ENCODE measurements around the gene PKNOX2.

PKNOX2 gene

GRCh38 chr11:125412177-125412496 is 247.6 kb downstream of the PKNOX2 start:
- Mint-ChIP-seq H3K27me3 (ENCODE audit: low read depth, poor library complexity) (no peaks in the 10 kb centered on the region), H3K27ac (no peak overlapping the region), H3K4me1 (peaks cover 45% of the 10 kb centered on the region), H3K4me3 (no peak overlapping the region), H3K36me3 (ENCODE audit: low read depth) (peaks cover 57% of the 10 kb centered on the region), H3K9me3 (no peaks in the 10 kb centered on the region)
- TF ChIP-seq CTCF (IDR thresholded peaks at IDR 0.05): no peak
- no peak for DNase-seq

GRCh38 chr11:125412509-125412908 is 248.0 kb downstream of the PKNOX2 start:
- DNase-seq: no peak
- Mint-ChIP-seq H3K27ac (peak overlapping the region; percentile 62), H3K4me1 (peaks cover 42% of the 10 kb centered on the region), H3K9me3 (no peaks in the 10 kb centered on the region), H3K4me3 (no peak overlapping the region), H3K27me3 (ENCODE audit: low read depth, poor library complexity) (no peaks in the 10 kb centered on the region), H3K36me3 (ENCODE audit: low read depth) (peaks cover 60% of the 10 kb centered on the region)
- TF ChIP-seq CTCF (IDR thresholded peaks at IDR 0.05): no peak

- no peak for DNase-seq
- no peaks in the 10 kb centered on the region for H3K9me3 Mint-ChIP-seq
- no peak for TF ChIP-seq CTCF (IDR thresholded peaks at IDR 0.05)
- no peak overlapping the region for H3K4me3 Mint-ChIP-seq
- H3K27ac Mint-ChIP-seq: no peak overlapping the region
- no peaks in the 10 kb centered on the region for H3K27me3 Mint-ChIP-seq (ENCODE audit: low read depth, poor library complexity)
- peaks cover 61% of the 10 kb centered on the region for H3K36me3 Mint-ChIP-seq (ENCODE audit: low read depth)
- H3K4me1 Mint-ChIP-seq: peaks cover 35% of the 10 kb centered on the region
These were observed 248.7 kb downstream of the PKNOX2 start for GRCh38 chr11:125413226-125413625.

DNA sequence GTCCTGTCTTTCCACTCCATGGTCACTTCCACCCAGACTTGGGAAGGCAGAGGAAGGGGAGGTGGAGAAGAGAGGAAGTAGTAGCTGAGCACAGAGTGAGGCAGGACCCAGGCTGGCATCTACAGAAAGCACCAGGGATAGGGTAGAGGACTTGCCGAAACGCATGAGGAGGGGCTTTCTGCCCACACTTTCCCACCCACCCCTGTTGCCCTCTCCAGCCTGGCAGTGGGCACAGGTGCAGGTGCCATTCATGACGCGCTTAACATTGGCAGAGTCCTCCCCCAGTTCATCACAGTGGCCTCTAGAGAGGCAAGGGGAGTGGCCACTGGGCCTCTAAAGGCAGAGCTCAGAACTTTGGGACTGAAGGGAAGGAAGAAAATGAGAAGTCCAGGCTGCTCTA is 249.6 kb downstream of the PKNOX2 start:
- Mint-ChIP-seq H3K4me1 (peaks cover 27% of the 10 kb centered on the region), H3K36me3 (ENCODE audit: low read depth) (peaks cover 63% of the 10 kb centered on the region), H3K4me3 (no peak overlapping the region), H3K27ac (peak overlapping the region; percentile 59), H3K9me3 (no peaks in the 10 kb centered on the region), H3K27me3 (ENCODE audit: low read depth, poor library complexity) (no peaks in the 10 kb centered on the region)
- DNase-seq: no peak
- TF ChIP-seq CTCF (IDR thresholded peaks at IDR 0.05): no peak

- DNase-seq: no peak
- Mint-ChIP-seq H3K36me3 (ENCODE audit: low read depth) (peaks cover 57% of the 10 kb centered on the region), H3K4me1 (peaks cover 12% of the 10 kb centered on the region), H3K27ac (no peak overlapping the region), H3K9me3 (no peaks in the 10 kb centered on the region), H3K27me3 (ENCODE audit: low read depth, poor library complexity) (peaks cover 2% of the 10 kb centered on the region), H3K4me3 (no peak overlapping the region)
- TF ChIP-seq CTCF (IDR thresholded peaks at IDR 0.05): no peak
These were observed 252.7 kb downstream of the PKNOX2 start for GRCh38 chr11:125416981-125417935.

GRCh38 chr11:125418396-125418795 is 253.8 kb downstream of the PKNOX2 start:
- Mint-ChIP-seq H3K9me3 (no peaks in the 10 kb centered on the region), H3K36me3 (ENCODE audit: low read depth) (peaks cover 53% of the 10 kb centered on the region), H3K27ac (no peak overlapping the region), H3K4me3 (no peak overlapping the region), H3K27me3 (ENCODE audit: low read depth, poor library complexity) (peaks cover 2% of the 10 kb centered on the region), H3K4me1 (peaks cover 12% of the 10 kb centered on the region)
- no peak for DNase-seq
- no peak for TF ChIP-seq CTCF (IDR thresholded peaks at IDR 0.05)
